Jurkat, Clone E6-1 (cell line): ENCODE data around the gene DNAJC11.
"Not testable (repeated sequence)": the region's sequence is repeated elsewhere in the genome, so short reads cannot be mapped to it uniquely, and the experiment has no call there.

Experiments
- DNase-seq: peaks from one replicate; pipeline ENCODE4 v3.0.0-alpha.2; 2011; ENCODE audit warnings: low read depth, low spot score
- H3K4me3 ChIP-seq: 2 replicates; pipeline ENCODE4 v1.5.1; 2011; ENCODE audit warnings: mild to moderate bottlenecking, low read length, control low read depth, moderate library complexity

DNAJC11 gene

GRCh38 chr1:6603915-6604558 is 97.6 kb downstream of the DNAJC11 start:
- no peak for DNase-seq
- H3K4me3 ChIP-seq: no peak overlapping the region

GRCh38 chr1:6603238-6603914 is 98.2 kb downstream of the DNAJC11 start:
- peak overlapping the region; percentile 88 for H3K4me3 ChIP-seq
- no peak for DNase-seq

DNA sequence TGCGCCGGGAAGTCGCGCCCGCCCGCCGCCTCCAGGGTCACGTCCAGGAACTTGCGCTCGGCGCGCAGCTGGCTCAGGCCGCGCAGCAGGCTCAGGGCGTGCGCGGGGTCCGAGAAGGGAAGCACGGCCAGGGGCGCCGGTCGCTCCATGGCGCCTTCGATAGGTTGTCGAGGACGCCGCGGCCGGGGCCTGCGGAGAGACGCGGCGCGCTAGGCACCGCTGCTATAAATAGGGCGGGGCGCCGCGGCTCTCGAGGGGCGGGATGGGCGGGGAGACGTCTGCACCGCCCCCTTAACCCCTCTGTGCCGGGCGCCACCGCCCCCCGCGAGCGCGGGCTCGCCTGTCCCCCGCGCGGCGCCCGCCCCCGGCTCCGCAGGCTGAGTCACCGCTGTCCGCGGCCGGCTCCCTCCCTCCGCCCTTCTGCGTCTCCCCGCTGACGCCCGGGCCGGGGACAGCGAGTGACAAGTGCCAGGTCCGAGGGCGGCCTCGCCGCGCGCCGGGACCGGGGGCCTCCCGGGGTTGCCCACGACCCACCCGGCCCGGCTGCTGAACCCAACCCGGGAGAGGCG is 98.9 kb downstream of the DNAJC11 start, which contains the start of gene KLHL21:
KLHL21 (minus strand) TSS at position 201 of the 569 bp plus-strand sequence; CDS start at position 149, 52 bp downstream.
- H3K4me3 ChIP-seq: peak within 1 kb of the TSS; percentile 88
- DNase-seq: peak; percentile 57

DNA sequence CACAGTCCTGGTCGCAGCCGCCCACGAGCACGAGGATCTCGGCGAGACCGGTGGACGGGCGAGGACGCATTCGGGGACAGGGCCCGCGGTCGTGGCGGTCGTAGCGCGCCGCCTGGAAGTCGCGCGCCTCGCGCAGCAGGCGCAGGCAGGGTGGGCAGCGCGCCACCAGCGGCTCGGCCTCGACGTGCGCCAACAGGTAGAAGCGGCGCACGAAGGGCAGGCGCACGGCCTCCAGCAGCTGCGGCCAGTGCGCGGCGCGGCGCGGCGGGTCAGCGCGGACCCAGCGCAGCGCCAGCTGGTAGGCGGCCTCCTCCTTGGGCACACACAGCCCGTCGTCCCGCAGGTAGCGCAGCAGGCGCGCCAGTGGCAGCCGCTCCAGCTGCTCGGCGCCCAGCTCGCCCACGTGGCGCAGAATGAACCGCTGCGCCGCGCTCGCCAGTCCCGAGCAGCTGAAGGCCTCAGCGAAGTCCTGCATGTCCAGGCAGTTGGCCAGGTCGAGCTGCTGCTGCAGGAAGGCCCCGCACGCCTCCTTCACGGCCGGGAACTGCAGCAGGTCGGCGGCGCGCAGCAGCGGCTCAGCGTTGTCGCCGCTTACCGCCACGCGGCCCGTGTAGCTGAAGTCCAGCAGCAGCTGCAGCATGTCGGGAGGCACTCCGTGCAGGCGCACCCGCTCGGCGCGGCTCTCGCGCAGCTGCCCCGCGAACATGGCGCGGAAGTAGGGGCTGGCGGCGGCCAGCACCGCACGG is 99.5 kb downstream of the DNAJC11 start:
- no peak for DNase-seq
- peak overlapping the region; percentile 88 for H3K4me3 ChIP-seq

DNA sequence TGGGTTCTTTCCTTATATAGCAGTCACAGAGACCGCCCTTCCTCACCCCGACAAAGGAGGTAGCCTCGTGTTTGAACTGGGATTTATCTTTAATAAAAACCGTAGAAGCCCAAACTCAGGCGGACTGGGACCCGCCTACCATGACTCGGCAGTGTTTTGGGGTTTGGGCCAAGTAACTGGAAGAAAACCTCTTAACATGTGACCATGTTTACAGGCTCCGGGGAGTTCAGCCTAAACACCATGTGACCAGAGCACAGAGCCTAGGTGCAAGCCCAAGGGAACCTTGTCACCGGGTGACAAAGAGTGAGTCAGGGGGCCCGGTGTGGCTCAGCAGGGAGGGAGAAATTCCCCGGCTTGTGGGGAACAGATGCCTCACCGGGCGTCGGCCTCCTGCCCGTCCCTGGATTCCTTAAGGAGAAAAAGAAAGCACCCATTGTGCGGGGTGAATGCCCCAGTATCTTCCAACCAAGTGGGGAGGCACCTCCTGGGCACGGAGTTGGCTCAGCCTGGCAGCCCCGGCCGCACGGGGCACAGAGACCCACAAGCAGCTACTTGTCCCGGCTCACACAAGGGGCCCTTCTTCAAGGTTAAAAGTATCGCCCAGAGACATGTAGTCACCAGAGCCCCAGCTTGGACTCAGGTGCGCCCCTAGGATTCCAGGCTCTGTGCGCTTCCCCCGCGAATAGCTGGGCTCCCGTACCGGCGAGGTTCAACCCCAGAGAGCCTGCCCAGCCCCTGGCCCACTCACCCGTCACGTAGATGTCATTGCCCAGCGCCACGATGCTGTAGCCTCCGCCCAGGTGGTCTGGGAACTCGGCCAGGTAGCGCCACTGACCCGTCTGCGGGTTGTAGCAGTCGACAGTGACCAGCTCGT is 100.3 kb downstream of the DNAJC11 start:
- DNase-seq: peak; percentile 58
- peak overlapping the region; percentile 88 for H3K4me3 ChIP-seq

DNA sequence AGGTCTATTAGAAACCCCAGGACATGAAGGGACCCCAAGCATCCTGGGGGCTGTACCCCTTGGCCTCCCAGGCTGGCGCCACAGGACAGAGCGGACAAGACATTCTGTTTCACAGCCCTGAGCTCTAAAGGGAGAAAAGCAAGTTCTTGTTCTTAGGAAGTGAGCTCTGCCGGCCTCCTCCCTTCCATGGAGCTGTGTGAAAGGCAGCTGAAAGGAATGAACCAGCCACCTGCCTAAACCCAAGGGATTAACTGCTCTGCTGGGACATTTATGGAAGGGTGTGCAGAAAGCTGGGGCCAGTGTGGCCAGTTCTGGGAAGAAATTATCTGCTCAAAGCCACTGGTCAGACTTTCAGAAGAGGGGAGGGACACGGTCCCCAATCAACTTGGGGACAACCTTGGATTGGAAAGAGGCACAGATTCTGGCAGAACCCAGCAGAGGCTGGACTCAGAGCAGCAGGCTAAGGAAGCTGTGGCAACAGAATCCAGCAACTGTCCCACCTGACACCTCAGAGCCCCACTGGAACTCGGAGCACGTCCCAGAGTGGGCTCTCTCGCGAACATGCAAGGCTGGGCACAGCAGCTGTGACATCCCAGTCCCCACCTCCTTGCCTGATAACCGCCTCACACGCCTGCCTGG is 101.1 kb downstream of the DNAJC11 start:
- H3K4me3 ChIP-seq: peak overlapping the region; percentile 88
- no peak for DNase-seq

DNA sequence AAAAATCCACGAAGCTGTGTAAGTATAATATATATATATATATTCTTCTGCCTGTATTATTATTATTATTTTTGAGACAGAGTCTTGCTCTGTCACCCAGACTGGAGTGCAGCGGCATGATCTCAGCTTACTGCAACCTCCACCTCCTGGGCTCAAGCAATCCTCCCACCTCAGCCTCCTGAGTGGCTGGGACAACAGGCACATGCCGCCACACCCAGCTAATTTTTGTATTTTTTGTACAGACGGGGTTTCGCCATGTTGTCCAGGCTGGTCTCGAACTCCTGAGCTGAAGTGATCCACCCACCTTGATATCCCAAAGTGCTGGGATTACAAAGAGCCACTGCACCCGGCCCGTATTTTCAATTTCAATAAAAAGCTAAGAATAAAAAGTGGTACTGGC is 101.6 kb downstream of the DNAJC11 start:
- DNase-seq: not testable (repeated sequence)
- H3K4me3 ChIP-seq: peak overlapping the region; percentile 88

- peak; percentile 88 for DNase-seq
- peak overlapping the region; percentile 88 for H3K4me3 ChIP-seq
Observed at GRCh38 chr1:6599141-6599975, 102.3 kb downstream of the DNAJC11 start.

GRCh38 chr1:6597777-6598131 is 103.9 kb downstream of the DNAJC11 start:
- no peak overlapping the region for H3K4me3 ChIP-seq
- no peak for DNase-seq

GRCh38 chr1:6596886-6597776 is 104.5 kb downstream of the DNAJC11 start:
- DNase-seq: no peak
- H3K4me3 ChIP-seq: no peak overlapping the region

GRCh38 chr1:6596351-6596750 is 105.3 kb downstream of the DNAJC11 start:
- H3K4me3 ChIP-seq: no peak overlapping the region
- DNase-seq: no peak

DNA sequence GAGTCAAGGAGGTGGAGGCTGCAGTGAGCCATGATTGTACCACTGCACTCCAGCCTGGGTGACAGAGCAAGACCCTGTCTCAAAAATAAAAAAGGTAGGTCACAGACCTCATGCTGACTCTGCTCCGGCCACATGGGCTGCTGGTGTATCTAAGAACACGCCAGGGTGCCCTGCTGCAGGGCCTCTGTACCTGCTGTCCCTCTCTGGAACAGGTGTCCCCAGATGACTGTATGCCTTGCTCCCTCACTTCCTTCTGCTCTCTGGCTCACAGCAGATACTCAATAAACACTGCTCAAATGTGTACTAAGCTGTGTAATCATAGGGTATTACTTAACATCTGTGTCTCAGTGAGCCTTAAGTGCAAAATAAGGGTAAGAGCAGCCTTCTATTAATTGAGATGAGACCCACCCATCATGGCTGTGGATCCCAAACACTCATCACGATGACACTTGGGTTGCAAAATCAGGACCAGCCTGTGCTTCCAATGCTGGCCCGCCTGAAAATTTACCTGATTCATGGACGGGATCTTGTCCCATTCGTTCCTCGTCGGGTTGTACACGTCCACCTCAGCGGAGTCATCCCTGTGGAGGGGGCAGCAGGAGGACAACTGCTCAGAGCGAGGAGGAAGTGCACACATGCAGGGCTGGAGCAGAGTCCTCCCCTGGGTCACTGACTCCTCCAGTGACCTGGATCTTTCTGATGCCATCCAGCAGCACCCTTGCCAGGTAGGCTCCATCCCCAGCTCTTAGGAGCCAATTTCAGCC is 106.5 kb downstream of the DNAJC11 start:
- DNase-seq: no peak
- no peak overlapping the region for H3K4me3 ChIP-seq

GRCh38 chr1:6593810-6594209 is 107.8 kb downstream of the DNAJC11 start:
- DNase-seq: no peak
- H3K4me3 ChIP-seq: no peak overlapping the region

DNA sequence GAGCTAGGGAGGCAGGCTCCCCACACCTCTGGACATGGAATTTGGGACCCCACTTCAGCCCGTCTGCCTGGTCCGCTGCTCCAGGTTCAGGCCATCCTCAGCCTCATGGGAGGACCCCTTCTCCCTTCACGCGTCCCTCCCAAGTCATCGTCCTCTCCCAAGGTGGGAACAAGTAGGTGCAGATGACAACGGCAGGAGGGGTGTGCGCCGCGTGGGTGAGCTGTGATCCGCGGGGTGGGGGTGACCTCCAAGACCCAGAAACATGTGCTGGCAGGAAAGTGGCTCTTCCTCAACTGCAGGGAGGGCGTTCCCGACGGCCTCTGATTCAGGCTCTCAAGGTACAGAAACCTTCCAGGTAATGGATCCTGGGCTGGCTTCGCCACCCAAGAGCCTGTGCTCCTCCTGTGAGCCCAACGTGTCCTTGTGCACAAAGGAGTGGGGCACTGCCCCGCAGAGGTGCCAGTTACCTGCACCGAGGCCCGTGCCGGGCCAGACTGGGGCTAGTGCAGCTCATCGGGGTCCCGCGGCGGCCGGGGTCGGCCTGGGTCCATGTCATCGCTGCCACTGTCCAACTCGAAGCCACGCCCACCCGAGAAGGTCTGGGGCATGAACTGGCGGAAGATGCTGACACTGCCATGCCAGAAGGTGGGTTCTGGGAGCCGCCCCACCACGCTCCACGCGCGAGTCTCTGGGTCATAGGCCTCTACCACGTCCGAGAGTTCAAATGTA is 108.6 kb downstream of the DNAJC11 start:
- DNase-seq: no peak
- H3K4me3 ChIP-seq: no peak overlapping the region

- no peak for DNase-seq
- no peak overlapping the region for H3K4me3 ChIP-seq
Observed at GRCh38 chr1:6592441-6592840, 109.2 kb downstream of the DNAJC11 start.
